Left colon (tissue), 2 donors: Measurements from ENCODE around the gene SH3BGRL2. TPM values are rescaled to one million over a fixed set of nuclear protein-coding genes. Genes with fewer than 3 reads are reported as not detected.

Experiments used
- ATAC-seq: fragments of 200-7000 bp; cut with Tn5 transposase; one replicate; pipeline ENCODE4 v1.9.1; 2020; ENCODE audit warnings: mild to moderate bottlenecking, moderate library complexity
- DNase-seq, 2 donors: peaks; one replicate each; pipeline ENCODE4 v3.0.0-alpha.2; 2020
- intact Hi-C, 2 donors: fragments of 100-400 bp; cut with DNase I in 1 of 2; cut with micrococcal nuclease in 1 of 2; formaldehyde crosslinking; loops; one replicate each; pipeline versions ENCODE4 v1.11.2 to v1.14.0; 2022; cut with DNase I, micrococcal nuclease
- long read RNA-seq: library from polyadenylated mRNA; unstranded; transcript quantifications from one replicate; pipeline ENCODE4 v2.0.0, GENCODE V29; 2021
- total RNA-seq, 2 donors: library from RNA; stranded (reverse); fragmentation: NEBNext Ultra II Directional; extraction: Animal tissue kit (Norgen Biotek cat#: 25700); gene quantifications; one replicate each; pipeline ENCODE4 v1.2.1, GENCODE V29; 2021
- donor health status: DM: no; HTN: no; CAD: no.
- donor health status: DM: yes; HTN: yes; CAD: no.

Gene SH3BGRL2
- total RNA-seq: 100 to 1,000 TPM; 141 to 157 TPM
- long read RNA-seq, full-length matches to known transcripts: 70 of 145 reads
- long read RNA-seq, partial matches to known transcripts: 71 of 145 reads
- long read RNA-seq, other reads (novel, unspliced or antisense): 4 of 145 reads

GRCh38 chr6:79630883-79631692, at the start of gene SH3BGRL2:
Gene SH3BGRL2, plus strand, starts transcription at chr6:79631329. Its CDS starts 133 bp downstream, at chr6:79631462.
- DNase-seq: peak; percentile 86 to 94
- ATAC-seq: peak; percentile 86
- intact Hi-C loops: no loop called here

- intact Hi-C loops: no loop called here
- no peak for DNase-seq
Measured at GRCh38 chr6:79584332-79584731, 46.8 kb upstream of the SH3BGRL2 start.

GRCh38 chr6:79586548-79586947, 44.6 kb upstream of the SH3BGRL2 start:
- intact Hi-C loops: no loop called here
- peak; percentile 98 for ATAC-seq
- no peak for DNase-seq

More at GRCh38 chr6:79584332-79584731, 46.8 kb upstream of the SH3BGRL2 start:
- no peak for ATAC-seq

- intact Hi-C loops: no loop called here
- no peak for ATAC-seq
- DNase-seq: no peak
Measured at GRCh38 chr6:79589701-79590100, 41.4 kb upstream of the SH3BGRL2 start.

GRCh38 chr6:79597155-79597554, 34.0 kb upstream of the SH3BGRL2 start:
- no peak for ATAC-seq
- intact Hi-C loops: no loop called here

GRCh38 chr6:79598012-79598411, 33.1 kb upstream of the SH3BGRL2 start:
- no peak for DNase-seq
- intact Hi-C loops: no loop called here
- ATAC-seq: no peak

More at GRCh38 chr6:79597155-79597554, 34.0 kb upstream of the SH3BGRL2 start:
- DNase-seq: no peak

GRCh38 chr6:79599725-79600259, 31.3 kb upstream of the SH3BGRL2 start:
- DNase-seq (no peak), ATAC-seq (peak; percentile 58)
- intact Hi-C loops: no loop called here

- DNase-seq: no peak
- intact Hi-C loops: no loop called here
- peak; percentile 14 for ATAC-seq
Measured at GRCh38 chr6:79600313-79600712, 30.8 kb upstream of the SH3BGRL2 start.

GRCh38 chr6:79600812-79601609, 30.1 kb upstream of the SH3BGRL2 start:
- intact Hi-C loops: no loop called here
- ATAC-seq (peak; percentile 86), DNase-seq (no peak)

GRCh38 chr6:79602859-79603258, 28.3 kb upstream of the SH3BGRL2 start:
- intact Hi-C loops: no loop called here
- DNase-seq: no peak
- no peak for ATAC-seq

- intact Hi-C loops: no loop called here
- ATAC-seq (peak; percentile 26), DNase-seq (no peak)
Measured at GRCh38 chr6:79604583-79605037, 26.5 kb upstream of the SH3BGRL2 start.

GRCh38 chr6:79605061-79605460, 26.1 kb upstream of the SH3BGRL2 start:
- ATAC-seq (no peak), DNase-seq (no peak)
- intact Hi-C loops: no loop called here

GRCh38 chr6:79605968-79606764, 25.0 kb upstream of the SH3BGRL2 start:
- DNase-seq (no peak), ATAC-seq (no peak)
- intact Hi-C loops: no loop called here

GRCh38 chr6:79607000-79607399, 24.1 kb upstream of the SH3BGRL2 start:
- ATAC-seq (no peak), DNase-seq (no peak)
- intact Hi-C loops: no loop called here

GRCh38 chr6:79608334-79609224, 22.6 kb upstream of the SH3BGRL2 start:
- ATAC-seq (peak; percentile 90), DNase-seq (peak; percentile 62 to 82)
- intact Hi-C loops: no loop called here

GRCh38 chr6:79609225-79609595, 21.9 kb upstream of the SH3BGRL2 start:
- intact Hi-C loops: no loop called here
- ATAC-seq: peak; percentile 11
- no peak for DNase-seq

GRCh38 chr6:79610306-79611009, 20.7 kb upstream of the SH3BGRL2 start:
- ATAC-seq: no peak
- no peak for DNase-seq
- intact Hi-C loops: no loop called here
